ENCODE data around the gene SHFL. TPM values are rescaled to one million over a fixed set of nuclear protein-coding genes. Genes with fewer than 3 reads are reported as not detected.

Gene SHFL
- total and polyA plus RNA-seq, 2 of the 4 experiments (the other 2 are of a cell fraction): 9.0 to 32.1 TPM

DNA sequence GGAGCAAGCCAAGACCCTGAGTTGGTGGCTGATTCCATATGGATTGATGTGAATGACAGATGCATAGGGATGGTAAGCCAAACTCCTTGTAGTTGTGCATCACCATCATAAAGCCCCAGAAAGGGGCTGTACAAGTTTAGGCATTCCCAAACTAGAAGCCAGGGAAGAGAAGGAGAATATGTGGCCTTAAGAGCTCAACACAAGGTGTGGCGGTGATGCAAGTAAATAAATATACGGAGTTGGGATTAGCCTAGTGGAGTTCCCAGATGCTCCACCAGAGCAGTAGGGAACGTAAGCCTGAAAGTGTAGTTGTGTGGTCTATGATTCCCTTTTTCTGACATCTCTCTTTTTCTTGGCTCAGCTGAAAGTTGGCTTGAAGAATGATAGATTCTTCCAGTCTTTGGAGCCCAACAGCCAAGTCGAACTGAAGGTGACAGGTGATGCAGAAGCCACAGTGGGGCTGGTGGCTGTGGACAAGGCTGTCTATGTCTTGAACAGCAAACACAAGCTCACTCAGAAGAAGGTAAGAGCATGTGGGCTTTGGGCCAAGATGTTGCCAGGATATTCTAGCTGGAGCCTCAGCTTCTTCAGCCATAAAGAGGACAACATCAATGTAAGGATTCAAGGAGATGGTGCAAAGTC is 42.7 kb upstream of the SHFL start:
- in situ Hi-C loops (cut with MboI; ENCODE audit: low sequenced_read_pairs) (no loop called here), intact Hi-C loops (cut with micrococcal nuclease) (no loop called here), dilution Hi-C loops (cut with HindIII; ENCODE audit: low sequenced_read_pairs, unreplicated experiment) (no loop called here)
- Histone ChIP-seq H3K36me3 (ENCODE audit: control insufficient read depth, insufficient read depth, low read length) (no peaks in the 10 kb centered on the region), H3K4me1 (ENCODE audit: control insufficient read depth, insufficient read depth, low read length) (no peaks in the 10 kb centered on the region), H2AK9ac (replicated peaks; ENCODE audit: low read depth, low read length, poor library complexity) (no peak overlapping the region), H2AK5ac (ENCODE audit: low read depth, low read length) (no peak overlapping the region), H2BK20ac (ENCODE audit: low read depth, low read length) (no peak overlapping the region), H2AFZ (replicated peaks; ENCODE audit: low read length, poor library complexity) (no peak overlapping the region), H3K79me1 (ENCODE audit: low read depth in 1 of 2, low read length in 2 of 2) (no peaks in the 10 kb centered on the region), H3K27me3 (ENCODE audit: control insufficient read depth, insufficient read depth, low read length) (peaks cover 7% of the 10 kb centered on the region), H2BK5ac (ENCODE audit: low read depth, low read length, poor library complexity, severe bottlenecking) (no peak overlapping the region), H3K27ac (ENCODE audit: insufficient read depth, low read length) (no peak overlapping the region), H3K4ac (ENCODE audit: low read depth, low read length) (no peak overlapping the region), H2BK15ac (ENCODE audit: low read depth, low read length) (no peak overlapping the region), H3K14ac (replicated peaks; ENCODE audit: low read depth, low read length) (no peak overlapping the region), H3K23ac (ENCODE audit: low read depth, low read length) (no peak overlapping the region), H3K56ac (ENCODE audit: extremely low read depth, insufficient read depth, low read length) (no peak overlapping the region), H3K9ac (ENCODE audit: low read depth, low read length) (no peak overlapping the region), H4K91ac (ENCODE audit: insufficient read depth, low read depth, low read length) (no peak overlapping the region), H4K8ac (ENCODE audit: low read depth in 2 of 2, low read length in 2 of 2) (no peak overlapping the region), H3K9me1 (ENCODE audit: insufficient read depth, low read length) (no peaks in the 10 kb centered on the region), H4K20me1 (ENCODE audit: insufficient read depth, low read length) (no peaks in the 10 kb centered on the region), H3K9me3 (ENCODE audit: control insufficient read depth, insufficient read depth, low read length) (peaks cover 55% of the 10 kb centered on the region), H3K18ac (ENCODE audit: low read depth, low read length) (no peak overlapping the region), H4K5ac (ENCODE audit: low read depth, low read length) (no peak overlapping the region), H3K4me3 (ENCODE audit: insufficient read depth, low read depth, low read length) (no peak overlapping the region), H3K4me2 (ENCODE audit: low read depth, low read length) (no peak overlapping the region), H2BK120ac (ENCODE audit: low read depth, low read length) (no peak overlapping the region)
- ATAC-seq (ENCODE audit: low read depth): no peak
- DNase-seq: peak; percentile 33
- CTCF ChIA-PET: no interaction called here
- TF ChIP-seq MXI1 (IDR thresholded peaks at IDR 0.05; ENCODE audit: borderline replicate concordance, low read depth, low read length) (no peak), CEBPB (IDR thresholded peaks at IDR 0.05; ENCODE audit: low read depth, low read length) (no peak), RFX5 (IDR thresholded peaks at IDR 0.05; ENCODE audit: low read depth, low read length) (no peak), MAZ (IDR thresholded peaks at IDR 0.05; ENCODE audit: borderline replicate concordance, low read depth, low read length) (no peak), MAFK (IDR thresholded peaks at IDR 0.05; ENCODE audit: low read depth, low read length) (no peak), RAD21 (IDR thresholded peaks at IDR 0.05; ENCODE audit: low read length) (no peak)
- TF ChIP-seq, protein P1, sequence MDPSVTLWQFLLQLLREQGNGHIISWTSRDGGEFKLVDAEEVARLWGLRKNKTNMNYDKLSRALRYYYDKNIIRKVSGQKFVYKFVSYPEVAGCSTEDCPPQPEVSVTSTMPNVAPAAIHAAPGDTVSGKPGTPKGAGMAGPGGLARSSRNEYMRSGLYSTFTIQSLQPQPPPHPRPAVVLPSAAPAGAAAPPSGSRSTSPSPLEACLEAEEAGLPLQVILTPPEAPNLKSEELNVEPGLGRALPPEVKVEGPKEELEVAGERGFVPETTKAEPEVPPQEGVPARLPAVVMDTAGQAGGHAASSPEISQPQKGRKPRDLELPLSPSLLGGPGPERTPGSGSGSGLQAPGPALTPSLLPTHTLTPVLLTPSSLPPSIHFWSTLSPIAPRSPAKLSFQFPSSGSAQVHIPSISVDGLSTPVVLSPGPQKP (IDR thresholded peaks at IDR 0.05; ENCODE audit: borderline replicate concordance, low read depth, low read length): no peak
- TF ChIP-seq, protein P2, sequence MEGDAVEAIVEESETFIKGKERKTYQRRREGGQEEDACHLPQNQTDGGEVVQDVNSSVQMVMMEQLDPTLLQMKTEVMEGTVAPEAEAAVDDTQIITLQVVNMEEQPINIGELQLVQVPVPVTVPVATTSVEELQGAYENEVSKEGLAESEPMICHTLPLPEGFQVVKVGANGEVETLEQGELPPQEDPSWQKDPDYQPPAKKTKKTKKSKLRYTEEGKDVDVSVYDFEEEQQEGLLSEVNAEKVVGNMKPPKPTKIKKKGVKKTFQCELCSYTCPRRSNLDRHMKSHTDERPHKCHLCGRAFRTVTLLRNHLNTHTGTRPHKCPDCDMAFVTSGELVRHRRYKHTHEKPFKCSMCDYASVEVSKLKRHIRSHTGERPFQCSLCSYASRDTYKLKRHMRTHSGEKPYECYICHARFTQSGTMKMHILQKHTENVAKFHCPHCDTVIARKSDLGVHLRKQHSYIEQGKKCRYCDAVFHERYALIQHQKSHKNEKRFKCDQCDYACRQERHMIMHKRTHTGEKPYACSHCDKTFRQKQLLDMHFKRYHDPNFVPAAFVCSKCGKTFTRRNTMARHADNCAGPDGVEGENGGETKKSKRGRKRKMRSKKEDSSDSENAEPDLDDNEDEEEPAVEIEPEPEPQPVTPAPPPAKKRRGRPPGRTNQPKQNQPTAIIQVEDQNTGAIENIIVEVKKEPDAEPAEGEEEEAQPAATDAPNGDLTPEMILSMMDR (conservative IDR thresholded peaks at IDR 0.05; ENCODE audit: low read depth, low read length): no peak
- TF ChIP-seq, protein P3, sequence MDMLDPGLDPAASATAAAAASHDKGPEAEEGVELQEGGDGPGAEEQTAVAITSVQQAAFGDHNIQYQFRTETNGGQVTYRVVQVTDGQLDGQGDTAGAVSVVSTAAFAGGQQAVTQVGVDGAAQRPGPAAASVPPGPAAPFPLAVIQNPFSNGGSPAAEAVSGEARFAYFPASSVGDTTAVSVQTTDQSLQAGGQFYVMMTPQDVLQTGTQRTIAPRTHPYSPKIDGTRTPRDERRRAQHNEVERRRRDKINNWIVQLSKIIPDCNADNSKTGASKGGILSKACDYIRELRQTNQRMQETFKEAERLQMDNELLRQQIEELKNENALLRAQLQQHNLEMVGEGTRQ (IDR thresholded peaks at IDR 0.05; ENCODE audit: low read depth, low read length): no peak
- WGBS, 2 experiments (ENCODE audit: extremely low coverage in 2 of 2, insufficient read length in 1 of 2): no CpG with 5 or more reads among the region's 4 CpGs
- POLR2A ChIA-PET (ENCODE audit: unreplicated experiment): no interaction called here
- BruUV-seq (replicated peaks): no TSS peak

All from IMR-90 (cell line).